Measurements from ENCODE around the gene LRG1.

The LRG1 gene

GRCh38 chr19:4539693-4540581 lies at the start of gene LRG1:
Gene LRG1 (minus strand): TSS chr19:4540036. CDS start chr19:4540013, 23 bp downstream.
- no peak for DNase-seq

GRCh38 chr19:4588291-4588761 lies 48.5 kb upstream of the LRG1 start:
- no peak for DNase-seq

GRCh38 chr19:4587527-4587926 lies 47.7 kb upstream of the LRG1 start:
- DNase-seq, result no peak

- no peak for DNase-seq
Observed at GRCh38 chr19:4586691-4587090, 46.9 kb upstream of the LRG1 start.

GRCh38 chr19:4586245-4586644 lies 46.4 kb upstream of the LRG1 start:
- no peak for DNase-seq

GRCh38 chr19:4585556-4585955 lies 45.7 kb upstream of the LRG1 start:
- no peak for DNase-seq

- DNase-seq, result no peak
Observed at GRCh38 chr19:4584670-4585460, 45.0 kb upstream of the LRG1 start.

- DNase-seq, result no peak
Observed at GRCh38 chr19:4583961-4584669, 44.3 kb upstream of the LRG1 start.

GRCh38 chr19:4582980-4583842 lies 43.4 kb upstream of the LRG1 start:
- no peak for DNase-seq

GRCh38 chr19:4581666-4582553 lies 42.1 kb upstream of the LRG1 start:
- DNase-seq, result no peak

GRCh38 chr19:4580961-4581665 lies 41.3 kb upstream of the LRG1 start:
- DNase-seq, result no peak

- no peak for DNase-seq
Observed at GRCh38 chr19:4580021-4580901, 40.4 kb upstream of the LRG1 start.

- DNase-seq, result no peak
Observed at GRCh38 chr19:4579389-4579788, 39.6 kb upstream of the LRG1 start.

- DNase-seq, result no peak
Observed at GRCh38 chr19:4578552-4579248, 38.9 kb upstream of the LRG1 start.

GRCh38 chr19:4577020-4577782 lies 37.4 kb upstream of the LRG1 start:
- no peak for DNase-seq

- DNase-seq, result no peak
Observed at GRCh38 chr19:4576016-4576933, 36.4 kb upstream of the LRG1 start.
